Calu3 (cell line): ENCODE results near the gene COPS9. TPM values are rescaled to one million over a fixed set of nuclear protein-coding genes. Genes with fewer than 3 reads are reported as not detected.

ENCODE experiments used
- BruUV-seq: library from RNA; stranded (reverse); fragments of 400-500 nt; replicated peaks from 2 replicates; lab custom pipeline; 2021; lab: Mats Ljungman, UMichigan
- CTCF ChIA-PET: fragments of 300-600 bp; sonication (Branson Sonifier 250); formaldehyde crosslinking; loops from one replicate; lab custom pipeline; 2022; ENCODE audit warnings: antibody characterized with exemption; lab: Charles Lee
- DNase-seq: peaks from one replicate; pipeline ENCODE4 v3.0.0; 2022
- H3K27ac Mint-ChIP-seq: one replicate; pipeline ENCODE4 v1.8.0; 2022; ENCODE audit warnings: mixed read lengths; ENCODE audit not compliant: unreplicated experiment
- H3K27me3 Mint-ChIP-seq: one replicate; pipeline ENCODE4 v1.8.0; 2022; ENCODE audit warnings: mixed read lengths; ENCODE audit not compliant: unreplicated experiment
- H3K36me3 Mint-ChIP-seq: one replicate; pipeline ENCODE4 v1.8.0; 2022; ENCODE audit warnings: mild to moderate bottlenecking, moderate library complexity, mixed read lengths; ENCODE audit not compliant: insufficient read depth, unreplicated experiment
- H3K4me1 Mint-ChIP-seq: one replicate; pipeline ENCODE4 v1.8.0; 2022; ENCODE audit warnings: mild to moderate bottlenecking, low read depth, mixed read lengths; ENCODE audit not compliant: unreplicated experiment
- H3K4me3 Mint-ChIP-seq: one replicate; pipeline ENCODE4 v1.8.0; 2022; ENCODE audit warnings: mild to moderate bottlenecking, low read depth, moderate library complexity, mixed read lengths; ENCODE audit not compliant: unreplicated experiment
- H3K9me3 Mint-ChIP-seq: one replicate; pipeline ENCODE4 v1.8.0; 2022; ENCODE audit warnings: low read depth, mixed read lengths; ENCODE audit not compliant: unreplicated experiment
- intact Hi-C: fragments of 100-400 bp; cut with micrococcal nuclease; formaldehyde crosslinking; loops from one replicate; pipeline ENCODE4 v1.10.0; 2022; ENCODE audit not compliant: unreplicated experiment
- total RNA-seq: library from RNA; stranded (reverse); gene quantifications from 2 replicates; pipeline ENCODE4 v1.2.3, GENCODE V29; 2022
- TF ChIP-seq, protein P1 (sequence below): fragments of 200-600 bp; IDR thresholded peaks from one replicate; pipeline ENCODE4 v1.8.0; 2022; ENCODE audit warnings: antibody characterized with exemption; ENCODE audit not compliant: unreplicated experiment

COPS9 gene
- total RNA-seq, 1 experiment from 2014 or later = 106 TPM

- no peak for DNase-seq
- H3K27me3 Mint-ChIP-seq = peaks cover 90% of the 10 kb centered on the region
- BruUV-seq = no TSS peak
- H3K27ac Mint-ChIP-seq = no peak overlapping the region
- H3K36me3 Mint-ChIP-seq = no peaks in the 10 kb centered on the region
- TF ChIP-seq, protein P1, sequence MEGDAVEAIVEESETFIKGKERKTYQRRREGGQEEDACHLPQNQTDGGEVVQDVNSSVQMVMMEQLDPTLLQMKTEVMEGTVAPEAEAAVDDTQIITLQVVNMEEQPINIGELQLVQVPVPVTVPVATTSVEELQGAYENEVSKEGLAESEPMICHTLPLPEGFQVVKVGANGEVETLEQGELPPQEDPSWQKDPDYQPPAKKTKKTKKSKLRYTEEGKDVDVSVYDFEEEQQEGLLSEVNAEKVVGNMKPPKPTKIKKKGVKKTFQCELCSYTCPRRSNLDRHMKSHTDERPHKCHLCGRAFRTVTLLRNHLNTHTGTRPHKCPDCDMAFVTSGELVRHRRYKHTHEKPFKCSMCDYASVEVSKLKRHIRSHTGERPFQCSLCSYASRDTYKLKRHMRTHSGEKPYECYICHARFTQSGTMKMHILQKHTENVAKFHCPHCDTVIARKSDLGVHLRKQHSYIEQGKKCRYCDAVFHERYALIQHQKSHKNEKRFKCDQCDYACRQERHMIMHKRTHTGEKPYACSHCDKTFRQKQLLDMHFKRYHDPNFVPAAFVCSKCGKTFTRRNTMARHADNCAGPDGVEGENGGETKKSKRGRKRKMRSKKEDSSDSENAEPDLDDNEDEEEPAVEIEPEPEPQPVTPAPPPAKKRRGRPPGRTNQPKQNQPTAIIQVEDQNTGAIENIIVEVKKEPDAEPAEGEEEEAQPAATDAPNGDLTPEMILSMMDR = no peak
- H3K4me3 Mint-ChIP-seq = no peak overlapping the region
- intact Hi-C loops = no loop called here
- H3K9me3 Mint-ChIP-seq = no peaks in the 10 kb centered on the region
- H3K4me1 Mint-ChIP-seq = no peaks in the 10 kb centered on the region
- CTCF ChIA-PET = interaction anchor here (0.6 to 0.7 kb wide), 3 partner anchors 35 to 1599 kb away, joined by 3 to 7 read pairs (median 3); no protein-coding TSS in a partner anchor
These were observed 29.2 kb downstream of the COPS9 start for GRCh38 chr2:240106765-240107476.

GRCh38 chr2:240105982-240106381 is 30.1 kb downstream of the COPS9 start:
- Mint-ChIP-seq H3K9me3 (no peaks in the 10 kb centered on the region), H3K27ac (no peak overlapping the region), H3K36me3 (no peaks in the 10 kb centered on the region), H3K27me3 (peaks cover 90% of the 10 kb centered on the region), H3K4me3 (no peak overlapping the region), H3K4me1 (no peaks in the 10 kb centered on the region)
- no peak for DNase-seq
- CTCF ChIA-PET = interaction anchor here (0.8 kb wide), 1 partner anchor 12 kb away, joined by 6 read pairs; no protein-coding TSS in a partner anchor
- intact Hi-C loops = no loop called here
- BruUV-seq = no TSS peak
- TF ChIP-seq, protein P1 = no peak

GRCh38 chr2:240103136-240103535 is 33.0 kb downstream of the COPS9 start:
- DNase-seq = no peak
- intact Hi-C loops = no loop called here
- CTCF ChIA-PET = no interaction called here
- H3K27me3 Mint-ChIP-seq = peaks cover 91% of the 10 kb centered on the region
- no peaks in the 10 kb centered on the region for H3K4me1 Mint-ChIP-seq
- no peak overlapping the region for H3K4me3 Mint-ChIP-seq
- TF ChIP-seq, protein P1 = no peak
- no peaks in the 10 kb centered on the region for H3K36me3 Mint-ChIP-seq
- no TSS peak for BruUV-seq
- no peak overlapping the region for H3K27ac Mint-ChIP-seq
- H3K9me3 Mint-ChIP-seq = peaks cover 5% of the 10 kb centered on the region

DNA sequence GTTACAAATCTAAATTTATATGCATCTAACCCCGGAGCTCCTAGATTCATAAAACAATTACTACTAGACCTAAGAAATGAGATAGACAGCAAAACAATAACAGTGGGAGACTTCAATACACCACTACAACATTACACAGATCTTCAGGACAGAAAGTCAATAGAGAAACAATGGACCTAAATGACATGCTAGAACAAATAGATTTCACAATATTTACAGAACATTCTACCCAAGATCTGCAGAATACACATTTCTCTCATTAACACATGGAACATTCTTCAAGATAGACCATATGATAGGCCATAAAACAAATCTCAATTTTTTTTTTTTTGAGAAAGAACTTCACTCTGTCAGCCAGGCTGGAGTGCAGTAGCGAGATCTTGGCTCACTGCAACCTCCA is 37.8 kb downstream of the COPS9 start:
- DNase-seq = no peak
- no peak overlapping the region for H3K4me3 Mint-ChIP-seq
- intact Hi-C loops = no loop called here
- H3K27me3 Mint-ChIP-seq = peaks cover 100% of the 10 kb centered on the region
- BruUV-seq = no TSS peak
- no peak overlapping the region for H3K27ac Mint-ChIP-seq
- H3K9me3 Mint-ChIP-seq = peaks cover 5% of the 10 kb centered on the region
- H3K4me1 Mint-ChIP-seq = no peaks in the 10 kb centered on the region
- no peaks in the 10 kb centered on the region for H3K36me3 Mint-ChIP-seq
- CTCF ChIA-PET = interaction anchor here (0.7 kb wide), 1 partner anchor 1921 kb away, joined by 4 read pairs; no protein-coding TSS in a partner anchor
- TF ChIP-seq, protein P1 = no peak
